Right ventricle myocardium inferior (tissue), 1 donor: Measurements from ENCODE around the gene ITGAL. TPM values are rescaled to one million over a fixed set of nuclear protein-coding genes. Genes with fewer than 3 reads are reported as not detected.
"Not testable (repeated sequence)": the region's sequence is repeated elsewhere in the genome, so short reads cannot be mapped to it uniquely, and the experiment has no call there.

ENCODE experiments used
- ATAC-seq: fragments of 200-7000 bp; cut with Tn5 transposase; one replicate; pipeline ENCODE4 v1.9.1; 2020; ENCODE audit warnings: mild to moderate bottlenecking, moderate library complexity
- DNase-seq: peaks from one replicate; pipeline ENCODE4 v3.0.0; 2021; ENCODE audit errors: missing footprints
- intact Hi-C: fragments of 100-400 bp; cut with DNase I; formaldehyde crosslinking; loops from one replicate; pipeline ENCODE4 v1.11.0; 2022
- total RNA-seq: library from RNA; stranded (reverse); fragmentation: NEBNext Ultra II Directional; extraction: Animal tissue kit (Norgen Biotek cat#: 25700); gene quantifications from one replicate; pipeline ENCODE4 v1.2.1, GENCODE V29; 2021
- donor health status: DM: no; HTN: yes; CAD: no; lungs with severe emphysema.

ITGAL gene
- total RNA-seq, 1 donor from 2014 or later: 4.2 TPM

DNA sequence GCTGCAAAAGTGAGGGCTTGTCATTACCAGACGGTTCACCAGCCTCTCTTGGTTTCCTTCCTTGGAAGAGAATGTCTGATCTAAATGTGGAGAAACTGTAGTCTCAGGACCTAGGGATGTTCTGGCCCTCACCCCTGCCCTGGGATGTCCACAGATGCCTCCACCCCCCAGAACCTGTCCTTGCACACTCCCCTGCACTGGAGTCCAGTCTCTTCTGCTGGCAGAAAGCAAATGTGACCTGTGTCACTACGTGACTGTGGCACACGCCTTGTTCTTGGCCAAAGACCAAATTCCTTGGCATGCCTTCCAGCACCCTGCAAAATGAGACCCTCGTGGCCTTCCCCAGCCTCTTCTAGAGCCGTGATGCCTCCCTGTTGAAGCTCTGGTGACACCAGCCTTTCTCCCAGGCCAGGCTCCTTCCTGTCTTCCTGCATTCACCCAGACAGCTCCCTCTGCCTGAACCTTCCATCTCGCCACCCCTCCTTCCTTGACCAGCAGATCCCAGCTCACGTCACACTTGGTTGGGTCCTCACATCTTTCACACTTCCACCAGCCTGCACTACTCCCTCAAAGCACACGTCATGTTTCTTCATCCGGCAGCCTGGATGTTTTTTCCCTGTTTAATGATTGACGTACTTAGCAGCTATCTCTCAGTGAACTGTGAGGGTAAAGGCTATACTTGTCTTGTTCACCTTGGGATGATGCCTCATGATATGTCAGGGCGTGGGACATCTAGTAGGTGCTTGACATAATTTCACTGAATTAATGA lies 49.5 kb downstream of the ITGAL start:
- intact Hi-C loops: no loop called here
- ATAC-seq (no peak), DNase-seq (no peak)

GRCh38 chr16:30522702-30523463 lies 50.3 kb downstream of the ITGAL start:
- ATAC-seq, intact Hi-C loops, DNase-seq: not testable (repeated sequence)

- intact Hi-C loops: no loop called here
- ATAC-seq (no peak), DNase-seq (no peak)
Measured at GRCh38 chr16:30523768-30524574, 51.4 kb downstream of the ITGAL start.

DNA sequence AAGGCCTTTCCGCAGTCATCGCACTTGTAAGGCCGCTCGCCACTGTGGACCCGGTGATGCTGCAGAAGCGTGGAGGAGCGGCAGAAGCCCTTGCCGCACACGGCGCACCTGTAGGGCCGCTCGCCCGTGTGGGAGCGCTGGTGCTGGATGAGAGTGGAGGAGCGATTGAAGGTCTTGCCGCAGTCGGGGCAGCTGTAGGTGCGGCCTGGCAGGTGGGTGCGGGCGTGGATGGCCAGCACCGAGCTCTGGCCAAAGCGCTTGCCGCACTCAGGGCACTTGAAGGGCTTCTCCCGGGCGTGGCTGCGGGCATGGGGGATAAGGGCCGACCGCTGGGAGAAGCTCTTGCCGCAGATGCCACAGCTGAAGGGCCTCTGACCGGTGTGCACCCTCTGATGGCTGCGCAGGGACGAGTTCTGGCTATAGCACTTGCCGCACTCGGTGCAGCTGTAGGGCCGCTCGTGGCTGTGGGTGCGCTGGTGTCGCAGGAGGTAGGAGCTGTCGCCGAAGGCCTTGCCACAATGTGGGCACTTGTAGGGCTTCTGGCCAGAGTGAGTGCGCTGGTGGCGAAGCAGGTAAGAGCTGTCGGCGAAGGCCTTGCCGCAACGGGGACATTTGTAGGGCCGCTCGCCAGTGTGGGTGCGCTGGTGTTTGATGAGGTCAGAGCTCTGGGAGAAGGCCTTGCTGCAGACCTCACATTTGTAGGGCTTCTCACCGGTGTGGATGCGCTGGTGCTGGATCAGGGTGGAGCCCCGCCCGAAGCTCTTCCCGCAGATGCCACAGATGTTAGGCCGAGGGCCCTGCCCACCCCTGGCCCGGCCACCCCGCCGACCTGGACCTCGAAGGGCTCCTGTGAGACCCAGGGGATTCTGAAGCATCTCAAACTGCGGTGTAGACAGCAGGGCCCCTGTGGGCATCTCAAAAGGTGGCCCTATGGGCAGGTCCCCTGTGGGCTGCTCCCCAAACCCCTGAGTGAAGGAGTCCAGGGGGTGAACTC lies 52.3 kb downstream of the ITGAL start:
- no peak for DNase-seq
- intact Hi-C loops: loop anchor here (5.0 kb wide), 1 partner anchor 78 kb away; the partner anchor contains the start of gene SEPHS2
- no peak for ATAC-seq

DNA sequence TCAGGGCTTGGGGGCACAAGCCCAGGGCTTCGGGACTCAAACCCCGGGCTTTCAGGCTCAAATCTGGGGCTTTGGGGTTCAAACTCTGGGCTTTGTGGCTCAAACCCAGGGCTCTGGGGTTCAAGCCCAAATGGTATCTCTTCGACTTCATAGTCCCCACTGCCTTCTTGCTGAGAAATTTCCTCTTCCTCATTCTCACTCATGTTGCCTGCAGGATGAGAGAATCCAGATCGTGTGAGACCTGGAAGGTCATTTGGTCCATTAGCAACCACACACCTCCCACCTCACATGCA lies 53.2 kb downstream of the ITGAL start:
- intact Hi-C loops: loop anchor here (5.0 kb wide), 1 partner anchor 78 kb away; the partner anchor contains the start of gene SEPHS2
- no peak for ATAC-seq
- DNase-seq: no peak

GRCh38 chr16:30526137-30526822 lies 53.7 kb downstream of the ITGAL start, which contains the start of gene ZNF768:
Gene ZNF768, minus strand, starts transcription at chr16:30526566. Its CDS starts 153 bp downstream, at chr16:30526413.
- DNase-seq: peak; percentile 83
- intact Hi-C loops: loop anchor here (5.0 kb wide), 1 partner anchor 79 kb away; the partner anchor contains the start of gene SEPHS2
- ATAC-seq: peak; percentile 52

- DNase-seq: peak; percentile 100
- peak; percentile 94 for ATAC-seq
- intact Hi-C loops: loop anchor here (1.0 to 5.0 kb wide), 2 partner anchors 80 to 123 kb away; partner anchors contain the start of genes PRR14 and SEPHS2
Measured at GRCh38 chr16:30526823-30527634, 54.5 kb downstream of the ITGAL start.

GRCh38 chr16:30527635-30528178 lies 55.2 kb downstream of the ITGAL start:
- ATAC-seq (no peak), DNase-seq (no peak)
- intact Hi-C loops: loop anchor here (1.0 to 5.0 kb wide), 2 partner anchors 80 to 123 kb away; partner anchors contain the start of genes PRR14 and SEPHS2

GRCh38 chr16:30528799-30529457 lies 56.4 kb downstream of the ITGAL start:
- no peak for DNase-seq
- intact Hi-C loops: loop anchor here (5.0 kb wide), 1 partner anchor 82 kb away; the partner anchor contains the start of gene SEPHS2
- no peak for ATAC-seq

GRCh38 chr16:30530163-30531037 lies 57.9 kb downstream of the ITGAL start:
- ATAC-seq (no peak), DNase-seq (no peak)
- intact Hi-C loops: no loop called here

- intact Hi-C loops: no loop called here
- no peak for ATAC-seq
- no peak for DNase-seq
Measured at GRCh38 chr16:30532285-30533145, 60.0 kb downstream of the ITGAL start.

DNA sequence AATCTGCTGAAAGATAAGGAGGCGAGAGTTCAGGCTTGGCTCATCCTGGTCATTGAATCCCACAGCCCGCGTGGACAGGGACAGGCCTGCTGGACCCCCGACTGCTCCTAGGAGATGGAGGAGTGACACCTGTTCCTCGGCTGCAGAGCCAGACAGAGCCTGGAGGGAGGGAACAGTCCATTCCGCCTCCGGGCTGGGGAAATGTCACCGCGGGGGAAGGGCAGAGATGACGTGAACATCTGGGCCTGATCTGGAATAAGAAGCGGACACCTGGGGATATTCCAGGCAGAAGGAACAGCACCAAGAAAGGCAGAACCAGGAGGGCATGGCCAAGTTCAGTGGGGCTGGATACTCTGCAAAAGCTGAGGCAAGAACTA lies 60.6 kb downstream of the ITGAL start:
- ATAC-seq (no peak), DNase-seq (no peak)
- intact Hi-C loops: no loop called here

DNA sequence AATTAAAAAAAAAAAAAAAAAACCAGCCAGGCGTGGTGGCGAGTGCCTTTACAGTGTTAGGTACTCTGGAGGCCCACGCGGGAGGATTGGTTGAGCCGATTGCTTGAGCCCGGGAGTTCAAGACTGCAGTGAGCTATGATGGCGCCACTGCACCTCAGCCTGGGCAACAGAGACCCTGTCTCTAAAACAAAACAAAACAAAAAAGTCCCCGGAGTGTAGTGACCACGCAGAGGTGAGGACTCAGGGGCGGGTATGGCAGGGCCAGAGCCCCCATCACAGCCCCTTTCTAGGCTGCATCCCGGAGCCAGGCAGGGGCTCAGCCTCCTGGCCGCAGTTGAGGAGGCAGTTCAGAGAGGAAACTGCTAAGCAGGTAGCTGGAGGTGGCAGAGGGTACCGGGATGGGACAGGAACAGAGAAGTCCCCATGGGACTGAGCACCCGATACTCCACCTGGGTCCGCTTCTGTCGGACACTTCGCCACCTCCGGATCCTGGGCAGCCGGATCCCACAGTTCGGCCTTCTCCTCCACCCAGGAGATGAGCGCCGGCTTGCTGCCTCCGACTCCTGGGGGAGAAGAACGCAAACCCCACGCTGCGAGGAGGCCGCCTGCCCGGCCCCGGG lies 61.3 kb downstream of the ITGAL start:
- DNase-seq: no peak
- intact Hi-C loops: no loop called here
- ATAC-seq: no peak
